ENCODE measurements around the gene AK4. TPM values are rescaled to one million over a fixed set of nuclear protein-coding genes. Genes with fewer than 3 reads are reported as not detected.

Gene AK4
- total and polyA plus RNA-seq, 8 donors, result 0.68 to 5.8 (median 1.8) TPM

DNA sequence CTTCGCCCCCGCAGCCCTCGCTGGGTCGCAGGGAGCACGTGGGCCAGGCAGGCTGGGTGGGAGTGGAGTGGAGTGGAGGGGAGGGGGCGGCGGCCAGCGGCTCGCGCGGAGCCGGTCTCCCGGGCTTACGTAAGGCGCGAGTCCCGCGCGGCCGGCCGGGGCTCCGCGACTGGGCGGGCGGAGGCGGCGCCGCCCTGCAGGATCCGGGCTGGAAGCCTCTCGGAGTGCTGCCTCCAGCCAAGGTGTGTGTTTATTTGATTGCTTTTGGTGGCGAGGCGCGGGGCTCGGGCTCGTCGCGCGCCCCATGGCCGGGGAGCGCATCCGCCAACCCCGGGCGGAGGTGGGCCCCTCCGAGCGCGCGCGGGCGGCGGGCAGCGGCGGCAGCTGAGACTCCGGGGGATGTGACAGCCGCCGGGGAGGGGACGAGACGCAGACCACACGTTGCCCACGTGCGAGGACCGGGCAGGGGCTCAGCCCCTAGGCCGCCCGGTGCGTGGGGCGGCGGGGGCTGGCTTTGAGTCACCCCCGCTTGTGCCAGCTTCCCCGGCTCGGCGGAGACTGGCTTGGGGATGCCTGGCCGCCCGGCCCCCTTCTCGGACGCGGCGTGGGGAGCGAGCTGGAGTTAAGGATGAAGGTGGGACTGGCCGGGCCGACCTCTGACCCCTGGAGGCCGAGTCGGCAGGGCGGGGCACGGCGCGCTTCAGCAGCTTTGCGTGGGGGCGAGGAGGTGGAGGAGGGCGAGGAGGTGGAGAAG, 402 bp upstream of the AK4 start:
- Histone ChIP-seq H3K36me3 (no peaks in the 10 kb centered on the region), H3K9me3 (no peaks in the 10 kb centered on the region), H3K27me3 (no peaks in the 10 kb centered on the region), H3K27ac (no peak overlapping the region), H3K4me3 (peak overlapping the region; percentile 43 to 79 (median 49)), H3K4me1 (peaks cover 0 to 11% (median 5%) of the 10 kb centered on the region in 3 donors)
- WGBS, 2 donors, result 0 to 1% methylated on average over 77 to 88 of the region's 88 CpGs
- FAIRE-seq (no peak), ATAC-seq (peak; percentile 60 to 80 (median 73)), DNase-seq (peak; percentile 32 to 78 (median 40))
- intact Hi-C loops (cut with DNase I), result no loop called here
- TF ChIP-seq CTCF (IDR thresholded peaks at IDR 0.05), result no peak

GRCh38 chr1:65148548-65149350, 746 bp downstream of the AK4 start:
- Histone ChIP-seq H3K4me3 (peak overlapping the region; percentile 43 to 79 (median 49)), H3K4me1 (peaks cover 0 to 6% (median 0%) of the 10 kb centered on the region in 3 donors), H3K27ac (no peak overlapping the region), H3K9me3 (no peaks in the 10 kb centered on the region), H3K36me3 (no peaks in the 10 kb centered on the region), H3K27me3 (no peaks in the 10 kb centered on the region)
- peak in 5 of 6 donors; percentile 17 to 74 (median 34) for DNase-seq
- WGBS, 2 donors, result 2% methylated on average over 48 to 73 of the region's 73 CpGs
- ATAC-seq, result peak; percentile 32 to 76 (median 55)
- intact Hi-C loops (cut with DNase I), result no loop called here
- TF ChIP-seq CTCF (IDR thresholded peaks at IDR 0.05), result no peak
- FAIRE-seq, result no peak

- no peak overlapping the region for H3K27ac ChIP-seq
- H3K27me3 ChIP-seq, result no peaks in the 10 kb centered on the region
- FAIRE-seq, result no peak
- no peak for TF ChIP-seq CTCF (IDR thresholded peaks at IDR 0.05)
- no peaks in the 10 kb centered on the region for H3K9me3 ChIP-seq
- 69 to 70% methylated on average over 14 of the region's 14 CpGs for WGBS, 2 donors
- ATAC-seq, result no peak
- intact Hi-C loops (cut with DNase I), result no loop called here
- H3K36me3 ChIP-seq, result no peaks in the 10 kb centered on the region
- DNase-seq, result no peak
- peaks cover 0 to 4% (median 0%) of the 10 kb centered on the region in 3 donors for H3K4me1 ChIP-seq
- peak overlapping the region in 3 of 4 donors; percentile 43 to 79 (median 52) for H3K4me3 ChIP-seq
These were observed 1.5 kb downstream of the AK4 start for GRCh38 chr1:65149351-65150107.

DNA sequence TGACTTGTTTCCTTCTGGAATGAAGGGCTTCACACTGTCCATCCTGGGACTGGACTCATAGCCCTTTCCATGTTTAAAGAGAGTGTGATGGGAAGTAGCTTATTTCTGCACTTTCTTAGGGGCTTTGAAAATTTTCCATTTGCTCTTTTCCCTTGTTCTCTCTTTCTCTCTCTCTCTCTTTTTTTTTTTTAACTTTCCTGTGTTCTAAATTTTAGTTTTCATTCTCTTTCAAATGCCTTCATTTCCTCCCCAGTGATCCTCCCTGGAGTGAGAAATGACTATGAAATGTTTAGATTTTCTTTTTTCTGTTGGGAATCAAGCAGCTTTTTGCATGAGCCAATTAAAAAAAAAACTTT, 2.1 kb downstream of the AK4 start:
- no peaks in the 10 kb centered on the region for H3K36me3 ChIP-seq
- H3K9me3 ChIP-seq, result no peaks in the 10 kb centered on the region
- H3K4me3 ChIP-seq, result no peak overlapping the region
- no peak for ATAC-seq
- H3K4me1 ChIP-seq, result peaks cover 0 to 4% (median 0%) of the 10 kb centered on the region in 3 donors
- intact Hi-C loops (cut with DNase I), result no loop called here
- H3K27ac ChIP-seq, result no peak overlapping the region
- H3K27me3 ChIP-seq, result no peaks in the 10 kb centered on the region
- FAIRE-seq, result no peak
- no peak for TF ChIP-seq CTCF (IDR thresholded peaks at IDR 0.05)
- no peak for DNase-seq

All from pancreas (tissue), 10 donors.